Measurements from ENCODE around the gene DNAJC21. TPM values are rescaled to one million over a fixed set of nuclear protein-coding genes. Genes with fewer than 3 reads are reported as not detected.

DNAJC21 gene
- total RNA-seq, 2 donors from 2014 or later: 51.7 to 62.1 TPM

Other genes with a start within 250 kb of the DNAJC21 start
- gene TTC23L, start 90.4 kb upstream of the DNAJC21 start, total RNA-seq: not detected
- 10 to 100 TPM; 23.6 to 27.3 TPM for gene RAD1, start 14.1 kb upstream of the DNAJC21 start, total RNA-seq
- gene BRIX1, start 13.8 kb upstream of the DNAJC21 start, total RNA-seq: 10 to 100 TPM; 13.4 to 22.6 TPM
- not detected for gene AGXT2, start 118.4 kb downstream of the DNAJC21 start, total RNA-seq